ENCODE results near the gene KCNH6.

KCNH6 gene

GRCh38 chr17:63561819-63562218 lies 38.7 kb downstream of the KCNH6 start:
- no peak for ATAC-seq
- TF ChIP-seq ZNF70 (CRISPR knock-in tag; IDR thresholded peaks at IDR 0.05): no peak
- no peak for TF ChIP-seq GLIS3 (CRISPR knock-in tag; IDR thresholded peaks at IDR 0.05)
- TF ChIP-seq TOX (CRISPR knock-in tag; IDR thresholded peaks at IDR 0.05; ENCODE audit: borderline replicate concordance): no peak
- no peak for TF ChIP-seq CSRNP3 (CRISPR knock-in tag; IDR thresholded peaks at IDR 0.05)
- no peak for TF ChIP-seq RARB (CRISPR knock-in tag; IDR thresholded peaks at IDR 0.05)
- no peak for TF ChIP-seq CREB5 (CRISPR knock-in tag; IDR thresholded peaks at IDR 0.05; ENCODE audit: low read depth)
- TF ChIP-seq SNAI2 (CRISPR knock-in tag; IDR thresholded peaks at IDR 0.05): no peak
- no peak for TF ChIP-seq OSR1 (CRISPR knock-in tag; IDR thresholded peaks at IDR 0.05)
- no peak for TF ChIP-seq ZFP3 (CRISPR knock-in tag; IDR thresholded peaks at IDR 0.05)
- TF ChIP-seq ARNTL (CRISPR knock-in tag; IDR thresholded peaks at IDR 0.05; ENCODE audit: borderline replicate concordance, low read depth): no peak
- TF ChIP-seq TCF4 (CRISPR knock-in tag; IDR thresholded peaks at IDR 0.05; ENCODE audit: borderline replicate concordance): no peak
- TF ChIP-seq POU6F1 (CRISPR knock-in tag; IDR thresholded peaks at IDR 0.05; ENCODE audit: borderline replicate concordance, low read depth): no peak
- no peak for TF ChIP-seq TSHZ2 (CRISPR knock-in tag; IDR thresholded peaks at IDR 0.05)
- TF ChIP-seq CSDC2 (CRISPR knock-in tag; IDR thresholded peaks at IDR 0.05): no peak
- TF ChIP-seq BACH2 (CRISPR knock-in tag; IDR thresholded peaks at IDR 0.05; ENCODE audit: borderline replicate concordance): no peak
- no peak for TF ChIP-seq ZNF8 (CRISPR knock-in tag; IDR thresholded peaks at IDR 0.05)
- no peak for TF ChIP-seq ZFP30 (CRISPR knock-in tag; IDR thresholded peaks at IDR 0.05)

- TF ChIP-seq TSHZ2 (CRISPR knock-in tag; IDR thresholded peaks at IDR 0.05): no peak
- no peak for ATAC-seq
Measured at GRCh38 chr17:63563339-63563738, 40.2 kb downstream of the KCNH6 start.

- TF ChIP-seq TSHZ2 (CRISPR knock-in tag; IDR thresholded peaks at IDR 0.05): no peak
- TF ChIP-seq CREB5 (CRISPR knock-in tag; IDR thresholded peaks at IDR 0.05; ENCODE audit: low read depth): no peak
- no peak for TF ChIP-seq TCF4 (CRISPR knock-in tag; IDR thresholded peaks at IDR 0.05; ENCODE audit: borderline replicate concordance)
- TF ChIP-seq GLIS3 (CRISPR knock-in tag; IDR thresholded peaks at IDR 0.05): no peak
- TF ChIP-seq ZNF8 (CRISPR knock-in tag; IDR thresholded peaks at IDR 0.05): no peak
- TF ChIP-seq ISL1 (CRISPR knock-in tag; IDR thresholded peaks at IDR 0.05): no peak
- TF ChIP-seq ESRRG (CRISPR knock-in tag; IDR thresholded peaks at IDR 0.05): no peak
- no peak for TF ChIP-seq CSRNP3 (CRISPR knock-in tag; IDR thresholded peaks at IDR 0.05)
- no peak for TF ChIP-seq OSR1 (CRISPR knock-in tag; IDR thresholded peaks at IDR 0.05)
- TF ChIP-seq BACH2 (CRISPR knock-in tag; IDR thresholded peaks at IDR 0.05; ENCODE audit: borderline replicate concordance): no peak
- no peak for ATAC-seq
Measured at GRCh38 chr17:63564562-63564961, 41.4 kb downstream of the KCNH6 start.

Measured in SK-N-SH treated with all-trans-retinoic acid at 6 μM for 48 hours (cell line).